ENCODE data around the gene ERCC2. TPM values are rescaled to one million over a fixed set of nuclear protein-coding genes. Genes with fewer than 3 reads are reported as not detected.

The ERCC2 gene
- total RNA-seq, 1 experiment from 2014 or later, result 23.9 TPM

- no peak for DNase-seq (ENCODE audit: low read depth)
These were observed 14.5 kb downstream of the ERCC2 start for GRCh38 chr19:45355910-45356309.

GRCh38 chr19:45355402-45355801 lies 15.0 kb downstream of the ERCC2 start:
- DNase-seq (ENCODE audit: low read depth), result no peak

GRCh38 chr19:45354241-45354842 lies 16.0 kb downstream of the ERCC2 start:
- DNase-seq (ENCODE audit: low read depth), result no peak

- peak; percentile 13 for DNase-seq (ENCODE audit: low read depth)
These were observed 17.2 kb downstream of the ERCC2 start for GRCh38 chr19:45352914-45353796.

GRCh38 chr19:45352471-45352870 lies 17.9 kb downstream of the ERCC2 start:
- DNase-seq (ENCODE audit: low read depth), result no peak

- DNase-seq (ENCODE audit: low read depth), result no peak
These were observed 18.3 kb downstream of the ERCC2 start for GRCh38 chr19:45352062-45352461.

- DNase-seq (ENCODE audit: low read depth), result no peak
These were observed 18.9 kb downstream of the ERCC2 start for GRCh38 chr19:45351401-45351952.

- DNase-seq (ENCODE audit: low read depth), result no peak
These were observed 19.8 kb downstream of the ERCC2 start for GRCh38 chr19:45350477-45351058.

- no peak for DNase-seq (ENCODE audit: low read depth)
These were observed 20.9 kb downstream of the ERCC2 start for GRCh38 chr19:45349430-45349941.

GRCh38 chr19:45349126-45349415 lies 21.3 kb downstream of the ERCC2 start:
- DNase-seq (ENCODE audit: low read depth), result no peak

- no peak for DNase-seq (ENCODE audit: low read depth)
These were observed 21.8 kb downstream of the ERCC2 start for GRCh38 chr19:45348367-45349125.

GRCh38 chr19:45347570-45348366 lies 22.6 kb downstream of the ERCC2 start:
- no peak for DNase-seq (ENCODE audit: low read depth)

GRCh38 chr19:45346449-45346848 lies 23.9 kb downstream of the ERCC2 start:
- no peak for DNase-seq (ENCODE audit: low read depth)

- no peak for DNase-seq (ENCODE audit: low read depth)
These were observed 24.9 kb downstream of the ERCC2 start for GRCh38 chr19:45345506-45345860.

GRCh38 chr19:45344621-45345505 lies 25.5 kb downstream of the ERCC2 start:
- no peak for DNase-seq (ENCODE audit: low read depth)

GRCh38 chr19:45342911-45343310 lies 27.5 kb downstream of the ERCC2 start:
- no peak for DNase-seq (ENCODE audit: low read depth)

- DNase-seq (ENCODE audit: low read depth), result no peak
These were observed 29.4 kb downstream of the ERCC2 start for GRCh38 chr19:45340899-45341453.

GRCh38 chr19:45340232-45340898 lies 30.0 kb downstream of the ERCC2 start, which contains the start of gene KLC3:
Gene KLC3, plus strand, starts transcription at chr19:45340750. Its CDS starts 4,792 bp downstream, at chr19:45345542.
- DNase-seq (ENCODE audit: low read depth), result no peak

- no peak for DNase-seq (ENCODE audit: low read depth)
These were observed 30.7 kb downstream of the ERCC2 start for GRCh38 chr19:45339629-45340028.
